ENCODE results near the gene MICAL3.
"Not testable (repeated sequence)": the region's sequence is repeated elsewhere in the genome, so short reads cannot be mapped to it uniquely, and the experiment has no call there.

Gene MICAL3

GRCh38 chr22:18024276-18024939 lies at the start of gene MICAL3:
Gene MICAL3 (minus strand): TSS chr22:18024561. CDS start chr22:17906812, 117,749 bp downstream.
- peak; percentile 45 for DNase-seq

GRCh38 chr22:18073927-18074326 lies 49.6 kb upstream of the MICAL3 start:
- not testable (repeated sequence) for DNase-seq

GRCh38 chr22:18073467-18073866 lies 49.1 kb upstream of the MICAL3 start:
- no peak for DNase-seq

- DNase-seq: no peak
Measured at GRCh38 chr22:18071968-18072310, 47.6 kb upstream of the MICAL3 start.

- not testable (repeated sequence) for DNase-seq
Measured at GRCh38 chr22:18071307-18071967, 47.1 kb upstream of the MICAL3 start.

GRCh38 chr22:18070556-18071306 lies 46.4 kb upstream of the MICAL3 start:
- no peak for DNase-seq

GRCh38 chr22:18070041-18070440 lies 45.7 kb upstream of the MICAL3 start:
- DNase-seq: no peak

GRCh38 chr22:18069041-18069440 lies 44.7 kb upstream of the MICAL3 start:
- no peak for DNase-seq

GRCh38 chr22:18068381-18068988 lies 44.1 kb upstream of the MICAL3 start:
- DNase-seq: no peak

- DNase-seq: no peak
Measured at GRCh38 chr22:18067548-18068341, 43.4 kb upstream of the MICAL3 start.

GRCh38 chr22:18067121-18067520 lies 42.8 kb upstream of the MICAL3 start:
- DNase-seq: no peak

GRCh38 chr22:18066181-18066859 lies 42.0 kb upstream of the MICAL3 start:
- DNase-seq: no peak

GRCh38 chr22:18065256-18065655 lies 40.9 kb upstream of the MICAL3 start:
- no peak for DNase-seq

- no peak for DNase-seq
Measured at GRCh38 chr22:18064636-18065035, 40.3 kb upstream of the MICAL3 start.

- not testable (repeated sequence) for DNase-seq
Measured at GRCh38 chr22:18063715-18064114, 39.4 kb upstream of the MICAL3 start.

- DNase-seq: no peak
Measured at GRCh38 chr22:18063306-18063705, 38.9 kb upstream of the MICAL3 start.

GRCh38 chr22:18062421-18062820 lies 38.1 kb upstream of the MICAL3 start:
- DNase-seq: no peak

- no peak for DNase-seq
Measured at GRCh38 chr22:18060646-18061620, 36.6 kb upstream of the MICAL3 start.

- no peak for DNase-seq
Measured at GRCh38 chr22:18059991-18060390, 35.6 kb upstream of the MICAL3 start.

- no peak for DNase-seq
Measured at GRCh38 chr22:18059473-18059872, 35.1 kb upstream of the MICAL3 start.

GRCh38 chr22:18059094-18059417 lies 34.7 kb upstream of the MICAL3 start:
- no peak for DNase-seq
